Testis (tissue), 3 donors: ENCODE data around the gene NEURL2. TPM values are rescaled to one million over a fixed set of nuclear protein-coding genes. Genes with fewer than 3 reads are reported as not detected.

Experiments
- DNase-seq: peaks from one replicate; pipeline ENCODE4 v3.0.0-alpha.2; 2019
- H3K27ac ChIP-seq, 2 donors: fragments of 200-600 bp; sonication (generic); one replicate each; pipeline ENCODE4 v1.5.1; 2019
- H3K27me3 ChIP-seq: fragments of 200-600 bp; sonication (generic); one replicate; pipeline ENCODE4 v1.5.1; 2019
- H3K36me3 ChIP-seq: fragments of 200-600 bp; sonication (generic); one replicate; pipeline ENCODE4 v1.5.1; 2017; ENCODE audit warnings: low read depth; ENCODE audit errors: missing control alignments
- H3K4me1 ChIP-seq: fragments of 200-600 bp; sonication (generic); one replicate; pipeline ENCODE4 v1.5.1; 2019
- H3K4me3 ChIP-seq, 2 donors: fragments of 200-600 bp; sonication (generic); one replicate each; pipeline ENCODE4 v1.5.1; 2017 to 2019
- H3K9me3 ChIP-seq: fragments of 200-600 bp; sonication (generic); one replicate; pipeline ENCODE4 v1.5.1; 2017
- CTCF ChIP-seq, 3 experiments: fragments of 450-650 bp in 2 of 3; fragments of 200-600 bp in 1 of 3; sonication (generic) in 1 of 3; IDR thresholded peaks; one replicate each; pipeline ENCODE4 v1.5.1; 2016 to 2019; ENCODE audit warnings: antibody characterized with exemption in 3 of 3, mild to moderate bottlenecking in 2 of 3, moderate library complexity in 1 of 3
- POLR2A ChIP-seq: fragments of 450-650 bp; IDR thresholded peaks from one replicate; pipeline ENCODE4 v1.6.1; 2017; ENCODE audit warnings: antibody characterized with exemption, mild to moderate bottlenecking, moderate library complexity
- WGBS, 2 donors: methylation state at CpG; one replicate each; pipeline ENCODE4 v1.1.5; 2018; 5-methylcytosine and 5-hydroxymethylcytosine counted together
- intact Hi-C: fragments of 100-400 bp; cut with DNase I; formaldehyde crosslinking; loops from one replicate; pipeline ENCODE4 v1.15.1; 2023; ENCODE audit warnings: low total_unique reads
- polyA plus RNA-seq: library from polyadenylated mRNA; stranded (reverse); fragments of 350-450 nt; fragmentation: Illumina TruSeq; extraction: RNeasy Lipid Tissue Mini Kit (QIAGEN cat#74804); gene quantifications from one replicate; pipeline ENCODE4 v1.2.3, GENCODE V29; 2014; ENCODE audit warnings: low read depth, low replicate concordance; ENCODE audit not compliant: insufficient read depth
- total RNA-seq, 2 donors: library from RNA; depleted of rRNA; stranded (reverse); fragments of >200 nt; gene quantifications; one replicate each; pipeline ENCODE4 v1.2.3, GENCODE V29; 2016

Gene NEURL2
- total and polyA plus RNA-seq, 3 donors from 2014 or later = 1.9 to 9.1 (median 7.0) TPM

- peaks cover 19% of the 10 kb centered on the region for H3K4me1 ChIP-seq
- 14 to 15% methylated on average over 1 to 13 of the region's 13 CpGs for WGBS, 2 donors
Observed at GRCh38 chr20:45857882-45858216, 33.2 kb downstream of the NEURL2 start.

DNA sequence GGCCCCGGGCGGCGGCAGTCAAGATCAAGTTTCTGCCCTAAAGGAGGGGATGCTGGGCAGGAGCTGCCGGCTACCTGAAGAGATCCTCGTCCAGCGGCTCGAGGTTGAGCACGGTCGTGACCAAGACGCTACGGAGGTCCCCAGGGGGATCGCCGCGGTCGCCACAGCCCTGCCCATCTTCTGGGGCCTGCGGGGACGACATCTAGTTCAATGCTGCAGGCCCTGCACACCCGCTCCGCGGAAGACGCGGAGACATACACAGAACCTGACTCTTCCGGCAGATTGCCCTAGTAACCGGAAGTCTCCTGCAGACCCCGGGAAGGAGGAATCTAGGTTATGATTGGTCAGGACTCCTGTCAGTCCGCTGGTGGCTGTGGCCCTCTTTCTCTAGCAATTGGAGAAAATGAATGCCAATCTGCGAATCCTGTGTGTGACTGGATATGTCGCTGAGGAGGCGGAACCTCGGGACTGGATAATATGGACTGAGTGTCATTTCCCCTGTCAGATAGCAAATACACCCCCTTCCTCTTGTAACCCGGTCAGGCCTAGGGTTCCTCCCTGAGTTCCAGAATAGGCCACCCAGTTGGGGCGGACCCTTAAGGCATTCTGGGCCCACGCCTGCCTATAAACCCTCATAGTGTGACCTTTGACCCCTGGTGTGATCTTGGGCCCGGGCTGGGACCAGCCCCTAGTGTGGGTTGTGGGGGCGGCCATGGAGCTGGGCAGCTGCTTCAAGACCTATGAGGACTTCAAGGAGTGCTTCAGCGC is 33.7 kb downstream of the NEURL2 start, which contains the start of the genes ACOT8 and ZSWIM3:
Gene ACOT8, minus strand, starts transcription at position 279 of the 768 bp plus-strand sequence. Its CDS starts 77 bp downstream, at position 202.
Gene ZSWIM3, plus strand, starts transcription at position 501 of the 768 bp plus-strand sequence. Its CDS starts 212 bp downstream, at position 713.
- intact Hi-C loops = no loop called here

More at GRCh38 chr20:45857882-45858216, 33.2 kb downstream of the NEURL2 start:
- no peak for TF ChIP-seq POLR2A
- Histone ChIP-seq H3K36me3 (no peaks in the 10 kb centered on the region), H3K27ac (peak overlapping the region; percentile 84 to 90), H3K4me3 (peak overlapping the region; percentile 67 to 86), H3K27me3 (no peaks in the 10 kb centered on the region), H3K9me3 (no peaks in the 10 kb centered on the region)
- no peak for DNase-seq
- intact Hi-C loops = no loop called here

DNA sequence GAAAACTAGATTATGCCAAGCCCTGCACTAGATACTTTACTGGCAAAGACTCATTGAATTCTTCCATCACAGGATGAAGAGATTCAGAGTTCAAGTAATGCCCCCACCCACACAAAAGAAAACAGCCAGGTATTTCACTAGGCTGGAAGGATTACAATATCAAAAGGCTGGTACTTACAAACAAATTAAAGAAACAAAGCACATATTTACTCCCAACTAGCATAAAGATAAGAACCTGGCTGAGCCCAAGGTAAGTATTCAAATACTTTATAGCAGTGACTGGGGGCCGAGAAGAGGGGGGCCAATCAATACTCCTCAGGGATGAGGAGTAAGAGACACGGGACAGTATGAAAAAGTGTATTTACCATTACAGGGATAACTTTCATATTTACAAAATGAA is 37.5 kb downstream of the NEURL2 start:
- no peak for DNase-seq
- Histone ChIP-seq H3K4me3 (no peak overlapping the region), H3K27ac (no peak overlapping the region), H3K9me3 (no peaks in the 10 kb centered on the region), H3K4me1 (peaks cover 29% of the 10 kb centered on the region), H3K27me3 (no peaks in the 10 kb centered on the region), H3K36me3 (no peaks in the 10 kb centered on the region)
- no peak for TF ChIP-seq CTCF (IDR thresholded peaks at IDR 0.05)
- no peak for TF ChIP-seq POLR2A
- 75 to 78% methylated on average over 2 of the region's 2 CpGs for WGBS, 2 donors
- intact Hi-C loops = no loop called here

More for the DNA sequence above, 33.7 kb downstream of the NEURL2 start, which contains the start of the genes ACOT8 and ZSWIM3:
- Histone ChIP-seq H3K27ac (peak within 1 kb of the TSS; percentile 84 to 90), H3K36me3 (no peaks in the 10 kb centered on the region), H3K4me3 (peak within 1 kb of the TSS; percentile 67 to 86), H3K4me1 (peaks cover 19% of the 10 kb centered on the region), H3K27me3 (no peaks in the 10 kb centered on the region), H3K9me3 (no peaks in the 10 kb centered on the region)
- DNase-seq = peak; percentile 99
- TF ChIP-seq CTCF (IDR thresholded peaks at IDR 0.05) = no peak
- no peak for TF ChIP-seq POLR2A
- 0% methylated on average over 4 to 34 of the region's 36 CpGs for WGBS, 2 donors

- H3K4me1 ChIP-seq = peaks cover 24% of the 10 kb centered on the region
- no peak overlapping the region for H3K4me3 ChIP-seq
- TF ChIP-seq POLR2A = no peak
- no peak for TF ChIP-seq CTCF (IDR thresholded peaks at IDR 0.05)
- H3K9me3 ChIP-seq = no peaks in the 10 kb centered on the region
- 85 to 96% methylated on average over 6 of the region's 6 CpGs for WGBS, 2 donors
- no peak overlapping the region for H3K27ac ChIP-seq
- intact Hi-C loops = no loop called here
- H3K36me3 ChIP-seq = no peaks in the 10 kb centered on the region
- H3K27me3 ChIP-seq = no peaks in the 10 kb centered on the region
- no peak for DNase-seq
Observed at GRCh38 chr20:45852326-45852725, 38.7 kb downstream of the NEURL2 start.

DNA sequence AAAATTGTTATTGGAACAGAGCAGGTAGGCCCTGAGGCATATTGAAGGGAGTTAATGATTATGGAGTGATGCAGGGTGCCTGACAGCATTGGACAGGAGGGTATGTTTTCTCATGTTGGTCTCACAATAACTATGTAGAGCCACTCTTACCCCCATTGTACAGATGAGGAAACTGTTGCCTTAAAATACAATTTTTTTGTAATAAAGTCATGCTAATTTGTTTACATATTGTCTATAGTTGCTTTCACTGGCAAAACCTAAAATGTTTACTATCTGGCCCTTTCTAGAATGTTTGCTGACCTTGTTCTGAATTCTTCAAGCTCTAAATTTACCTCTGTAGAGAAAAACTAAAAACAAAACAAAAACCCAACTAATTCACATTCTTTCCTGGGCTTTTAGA is 39.5 kb downstream of the NEURL2 start:
- H3K9me3 ChIP-seq = no peaks in the 10 kb centered on the region
- intact Hi-C loops = no loop called here
- no peaks in the 10 kb centered on the region for H3K36me3 ChIP-seq
- no peaks in the 10 kb centered on the region for H3K27me3 ChIP-seq
- H3K4me1 ChIP-seq = peaks cover 24% of the 10 kb centered on the region
- DNase-seq = no peak
- H3K4me3 ChIP-seq = no peak overlapping the region
- H3K27ac ChIP-seq = peak overlapping the region in 1 of 2 donors; percentile 62
- no peak for TF ChIP-seq CTCF (IDR thresholded peaks at IDR 0.05)
- no peak for TF ChIP-seq POLR2A
